Fibroblast of peridontal ligament (primary cell): Measurements from ENCODE around the gene PIK3R5.

ENCODE experiments used
- DNase-seq: peaks from one replicate; pipeline ENCODE4 v3.0.0-alpha.2; 2010; ENCODE audit errors: extremely low read depth

PIK3R5 gene

DNA sequence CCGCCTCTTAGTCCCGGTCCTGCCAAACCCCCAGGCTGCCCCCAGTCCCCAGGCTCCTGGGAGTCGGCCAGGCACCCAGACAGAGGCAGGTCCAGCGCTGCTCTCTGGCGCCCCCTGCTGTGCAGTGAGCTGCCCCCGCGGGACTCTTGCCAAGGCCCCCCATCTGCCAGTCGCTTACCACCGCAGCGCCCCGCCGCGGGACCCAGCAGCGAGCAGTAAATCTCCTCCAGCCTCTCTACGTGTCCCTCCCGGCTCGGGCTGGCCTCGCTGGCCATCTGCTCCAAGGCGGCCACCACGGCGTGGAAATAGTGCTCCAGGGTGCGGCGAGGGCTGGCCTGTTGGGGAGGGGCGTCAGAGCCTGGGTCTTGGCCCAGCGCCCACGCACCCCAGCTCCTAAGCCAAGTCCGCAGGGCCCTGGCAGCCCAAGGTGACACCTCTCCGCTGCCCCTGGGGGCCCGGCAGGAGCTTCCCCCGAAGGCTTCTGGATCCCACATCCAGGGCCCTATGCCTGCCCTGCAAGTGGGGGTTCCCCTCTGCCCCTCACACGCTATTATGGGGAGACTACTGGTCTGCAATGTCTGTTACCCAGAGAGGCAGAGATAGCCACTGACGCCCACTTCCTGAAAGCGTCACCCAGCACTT, 132.7 kb downstream of the PIK3R5 start:
- DNase-seq: no peak

DNA sequence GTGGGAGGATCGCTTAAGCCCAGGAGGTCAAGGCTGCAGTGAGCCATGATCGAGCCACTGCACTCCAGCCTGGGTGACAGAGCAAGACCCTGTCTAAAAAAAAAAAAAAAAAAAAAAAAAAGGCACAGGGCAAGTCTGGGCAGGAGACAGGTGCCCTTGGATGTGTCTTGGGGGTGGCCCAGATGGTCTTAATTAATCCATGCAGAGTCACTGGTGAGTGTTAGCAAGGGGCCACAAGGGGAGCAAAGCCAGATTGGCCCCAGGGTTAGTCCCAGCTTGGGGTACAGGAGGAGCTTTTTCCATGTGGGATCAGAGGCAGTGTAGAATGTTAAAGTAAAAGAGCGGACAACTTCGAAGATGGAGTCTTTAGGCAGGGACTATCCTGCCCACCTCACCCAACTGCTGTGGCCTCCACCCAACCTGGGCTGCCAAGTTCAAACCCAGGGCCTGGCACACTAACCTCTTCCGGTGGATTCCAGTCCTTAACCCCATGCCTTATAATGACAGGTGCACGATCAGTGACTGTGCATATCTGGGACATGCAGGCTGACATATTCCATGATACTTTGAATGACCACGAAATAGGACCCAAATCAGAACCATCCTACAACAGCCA, 134.2 kb downstream of the PIK3R5 start:
- DNase-seq: no peak

DNA sequence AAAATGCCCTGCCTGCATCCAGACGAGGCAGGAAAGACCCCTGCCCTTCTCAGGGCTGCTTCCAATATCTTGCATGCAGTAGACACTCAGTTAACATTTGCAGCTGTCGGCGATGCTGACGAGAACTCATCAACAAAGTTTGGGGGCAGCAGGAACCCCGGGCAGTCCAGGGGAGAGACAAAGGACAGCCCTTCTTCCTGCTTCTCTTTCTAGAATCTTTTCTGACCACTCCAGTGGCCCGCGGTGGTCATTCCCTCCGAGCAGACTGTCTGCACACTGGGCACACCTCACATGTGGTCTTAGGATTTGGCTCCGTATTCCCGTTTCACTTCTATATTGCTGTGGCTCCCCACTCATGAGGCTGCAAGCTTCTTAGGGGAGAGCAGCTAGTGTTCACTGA, 135.4 kb downstream of the PIK3R5 start:
- DNase-seq: no peak

DNA sequence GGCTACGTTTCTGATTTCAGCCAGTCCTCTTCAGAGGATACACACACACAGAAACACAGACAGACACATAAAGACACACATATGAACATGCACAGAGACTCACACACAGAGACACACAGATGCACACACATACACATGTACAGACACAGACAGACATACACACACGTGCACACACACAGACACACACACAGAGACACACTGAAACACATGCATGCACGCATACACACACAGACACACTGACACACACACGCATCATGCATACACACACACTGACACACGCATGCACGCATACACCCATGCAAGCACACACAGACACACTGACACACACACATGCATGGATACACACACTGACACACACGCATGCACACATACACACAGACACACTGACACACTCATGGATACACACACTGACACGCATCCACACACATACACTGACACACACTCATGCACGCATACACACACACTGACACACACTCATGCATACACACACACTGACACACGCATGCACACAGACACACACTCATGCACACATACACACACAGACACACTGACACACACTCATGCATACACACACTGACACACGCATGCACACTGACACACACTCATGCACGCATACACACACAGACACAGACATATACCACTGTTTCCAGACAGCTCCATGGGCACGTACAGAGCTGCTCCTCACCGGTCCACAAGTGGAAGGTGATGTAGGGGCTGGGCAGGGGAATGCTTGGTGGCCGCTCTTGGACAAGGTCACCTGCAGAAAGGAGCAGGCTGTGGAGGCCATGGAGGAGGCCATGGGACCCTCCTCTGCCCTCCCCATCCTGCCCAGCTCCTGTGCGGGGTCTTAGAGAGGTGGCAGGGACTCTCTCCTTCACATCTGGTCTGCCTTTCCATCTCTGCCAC, 136.2 kb downstream of the PIK3R5 start:
- DNase-seq: no peak
